Loucy (cell line): ENCODE measurements around the gene ALAS1.

ENCODE experiments used
- CTCF ChIP-seq: fragments of 200-600 bp; sonication (generic); conservative IDR thresholded peaks from 2 replicates; pipeline ENCODE4 v1.5.1; 2014; ENCODE audit warnings: mild to moderate bottlenecking, antibody characterized with exemption, low read length
- EZH2phosphoT487 ChIP-seq: fragments of 200-600 bp; IDR thresholded peaks from 2 replicates; pipeline ENCODE4 v1.6.1; 2018; ENCODE audit warnings: antibody characterized with exemption, mild to moderate bottlenecking, moderate library complexity, borderline replicate concordance

DNA sequence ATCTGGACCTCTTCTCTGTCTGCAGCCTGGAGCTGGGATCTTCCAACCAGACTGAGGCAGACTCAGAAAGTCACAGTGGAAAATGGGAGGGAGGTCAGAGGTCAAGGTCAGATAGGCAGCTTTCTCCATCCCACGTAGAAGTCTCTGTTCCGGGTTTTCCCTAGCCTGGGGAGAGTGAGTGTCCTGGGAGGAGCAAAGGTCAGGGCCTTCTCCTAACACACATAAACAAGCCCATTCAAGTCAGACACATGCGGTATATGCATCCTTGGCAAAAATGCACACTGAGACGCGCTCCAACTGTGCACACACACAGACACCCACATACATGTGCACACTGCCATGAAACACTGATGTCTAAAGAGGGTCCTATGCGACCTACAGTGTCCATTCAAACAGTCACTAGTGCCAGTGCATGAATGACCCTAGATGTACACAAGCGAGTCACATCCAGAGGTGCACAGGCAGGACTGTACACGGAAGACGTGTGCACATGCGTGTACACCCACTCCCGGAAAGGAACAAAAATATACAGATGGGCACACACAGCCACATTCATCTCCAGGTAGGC is 40.3 kb downstream of the ALAS1 start:
- TF ChIP-seq CTCF: no peak
- no peak for TF ChIP-seq EZH2phosphoT487
